CD14-positive monocyte (primary cell): ENCODE results near the gene CELSR1. TPM values are rescaled to one million over a fixed set of nuclear protein-coding genes. Genes with fewer than 3 reads are reported as not detected.

ENCODE experiments used
- DNase-seq, 3 donors: peaks; one replicate each; pipeline ENCODE4 v3.0.0-alpha.2; 2011 to 2022
- H2AFZ ChIP-seq: 2 replicates; pipeline ENCODE4 v1.6.0; 2012; ENCODE audit warnings: mild to moderate bottlenecking, low read depth, low read length, inconsistent platforms; ENCODE audit not compliant: insufficient read depth, poor library complexity, severe bottlenecking
- H3K27ac ChIP-seq, 2 donors: 1 replicate in 1 of 2; 2 replicates in 1 of 2; pipeline ENCODE4 v1.5.1; 2012 to 2013; ENCODE audit warnings: low read length in 2 of 2, control low read depth in 1 of 2, inconsistent platforms in 1 of 2, low read depth in 1 of 2, mild to moderate bottlenecking in 1 of 2
- H3K27me3 ChIP-seq, 2 donors: one replicate each; pipeline versions ENCODE4 v1.6.0 to v1.6.1; 2011 to 2013; ENCODE audit warnings: low read length in 2 of 2; ENCODE audit not compliant: control insufficient read depth in 2 of 2, insufficient read depth in 2 of 2
- H3K36me3 ChIP-seq, 2 donors: replicated peaks in 1 of 2; 1 replicate in 1 of 2; 2 replicates in 1 of 2; pipeline versions ENCODE4 v1.5.1 to v1.6.1; 2012 to 2013; ENCODE audit warnings: low read length in 2 of 2, control low read depth in 1 of 2, inconsistent platforms in 1 of 2, mild to moderate bottlenecking in 1 of 2; ENCODE audit not compliant: insufficient read depth in 2 of 2, control insufficient read depth in 1 of 2
- H3K4me1 ChIP-seq, 2 donors: 1 replicate in 1 of 2; 2 replicates in 1 of 2; pipeline versions ENCODE4 v1.5.1 to v1.6.1; 2012 to 2013; ENCODE audit warnings: low read length in 2 of 2, control low read depth in 1 of 2, inconsistent platforms in 1 of 2, mild to moderate bottlenecking in 1 of 2, moderate library complexity in 1 of 2; ENCODE audit not compliant: insufficient read depth in 2 of 2, control insufficient read depth in 1 of 2
- H3K4me2 ChIP-seq: replicated peaks from 2 replicates; pipeline ENCODE3; 2012; ENCODE audit warnings: low read length, moderate library complexity, mild to moderate bottlenecking; ENCODE audit not compliant: poor library complexity, severe bottlenecking; ENCODE audit errors: extremely low read depth
- H3K4me3 ChIP-seq, 3 experiments: fragments of 200-600 bp in 1 of 3; sonication (generic) in 1 of 3; replicated peaks in 1 of 3; 1 replicate in 2 of 3; 2 replicates in 1 of 3; pipeline ENCODE4 v1.5.1; 2011 to 2013; ENCODE audit warnings: low read length in 3 of 3, mild to moderate bottlenecking in 3 of 3, control low read depth in 2 of 3, low read depth in 2 of 3, inconsistent platforms in 1 of 3, moderate library complexity in 1 of 3
- H3K79me2 ChIP-seq: 2 replicates; pipeline ENCODE4 v1.6.0; 2012; ENCODE audit warnings: mild to moderate bottlenecking, control low read depth, inconsistent platforms, low read length, moderate library complexity; ENCODE audit not compliant: insufficient read depth
- H3K9ac ChIP-seq: 2 replicates; pipeline ENCODE4 v1.6.0; 2017; ENCODE audit warnings: low read length, mild to moderate bottlenecking; ENCODE audit not compliant: insufficient read depth, poor library complexity, severe bottlenecking
- H3K9me3 ChIP-seq, 2 donors: replicated peaks in 1 of 2; 1 replicate in 1 of 2; 2 replicates in 1 of 2; pipeline versions ENCODE4 v1.5.1 to v1.6.1; 2012 to 2013; ENCODE audit warnings: low read length in 2 of 2, control low read depth in 1 of 2; ENCODE audit not compliant: control insufficient read depth in 1 of 2, insufficient read depth in 1 of 2
- H4K20me1 ChIP-seq: 2 replicates; pipeline ENCODE4 v1.6.0; 2012; ENCODE audit warnings: mild to moderate bottlenecking, low read length, control low read depth, moderate library complexity; ENCODE audit not compliant: insufficient read depth
- H3K27ac Mint-ChIP-seq, 7 donors: one replicate each; pipeline ENCODE4 v1.8.0; 2020; ENCODE audit warnings: mild to moderate bottlenecking in 7 of 7, mixed read lengths in 7 of 7, moderate library complexity in 6 of 7, inconsistent platforms in 2 of 7
- H3K27me3 Mint-ChIP-seq, 3 donors: one replicate each; pipeline ENCODE4 v1.8.0; 2021 to 2022; ENCODE audit warnings: low read depth in 3 of 3, mild to moderate bottlenecking in 3 of 3, mixed read lengths in 3 of 3, moderate library complexity in 3 of 3, inconsistent platforms in 1 of 3
- H3K36me3 Mint-ChIP-seq, 2 donors: one replicate each; pipeline ENCODE4 v1.8.0; 2020; ENCODE audit warnings: mixed read lengths in 2 of 2, inconsistent platforms in 1 of 2, mild to moderate bottlenecking in 1 of 2
- H3K4me1 Mint-ChIP-seq: one replicate; pipeline ENCODE4 v1.8.0; 2020; ENCODE audit warnings: mild to moderate bottlenecking, mixed read lengths
- H3K4me3 Mint-ChIP-seq, 2 donors: one replicate each; pipeline ENCODE4 v1.8.0; 2020; ENCODE audit warnings: mild to moderate bottlenecking in 2 of 2, mixed read lengths in 2 of 2, moderate library complexity in 1 of 2
- H3K9me3 Mint-ChIP-seq, 7 donors: one replicate each; pipeline ENCODE4 v1.8.0; 2020 to 2022; ENCODE audit warnings: mixed read lengths in 7 of 7, mild to moderate bottlenecking in 6 of 7, moderate library complexity in 6 of 7, inconsistent platforms in 2 of 7
- WGBS: methylation state at CpG from one replicate; pipeline ENCODE4 v1.1.5; 2013; ENCODE audit warnings: missing lambda C conversion rate; ENCODE audit not compliant: insufficient coverage; 5-methylcytosine and 5-hydroxymethylcytosine counted together
- intact Hi-C, 2 donors: fragments of 100-400 bp; cut with micrococcal nuclease; formaldehyde crosslinking; loops; one replicate each; pipeline versions ENCODE4 v1.15.0 to v1.15.1; 2023
- polyA plus RNA-seq, 3 donors: library from polyadenylated mRNA; depleted of rRNA in 1 of 3; unstranded in 2 of 3; stranded (reverse) in 1 of 3; fragments of 300-500 nt in 2 of 3; fragments of >200 nt in 1 of 3; fragmentation: Illumina TruSeq in 2 of 3; gene quantifications; 1 replicate in 2 of 3; 2 replicates in 1 of 3; pipeline ENCODE4 v1.2.3, GENCODE V29; 2012 to 2021
- TF ChIP-seq, protein P1 (sequence below): fragments of 200-600 bp; IDR thresholded peaks from one replicate; pipeline ENCODE4 v1.8.0; 2022; ENCODE audit warnings: antibody characterized with exemption, mild to moderate bottlenecking

The CELSR1 gene
- polyA plus RNA-seq, 3 donors, result 0.16 TPM; not detected in 2

DNA sequence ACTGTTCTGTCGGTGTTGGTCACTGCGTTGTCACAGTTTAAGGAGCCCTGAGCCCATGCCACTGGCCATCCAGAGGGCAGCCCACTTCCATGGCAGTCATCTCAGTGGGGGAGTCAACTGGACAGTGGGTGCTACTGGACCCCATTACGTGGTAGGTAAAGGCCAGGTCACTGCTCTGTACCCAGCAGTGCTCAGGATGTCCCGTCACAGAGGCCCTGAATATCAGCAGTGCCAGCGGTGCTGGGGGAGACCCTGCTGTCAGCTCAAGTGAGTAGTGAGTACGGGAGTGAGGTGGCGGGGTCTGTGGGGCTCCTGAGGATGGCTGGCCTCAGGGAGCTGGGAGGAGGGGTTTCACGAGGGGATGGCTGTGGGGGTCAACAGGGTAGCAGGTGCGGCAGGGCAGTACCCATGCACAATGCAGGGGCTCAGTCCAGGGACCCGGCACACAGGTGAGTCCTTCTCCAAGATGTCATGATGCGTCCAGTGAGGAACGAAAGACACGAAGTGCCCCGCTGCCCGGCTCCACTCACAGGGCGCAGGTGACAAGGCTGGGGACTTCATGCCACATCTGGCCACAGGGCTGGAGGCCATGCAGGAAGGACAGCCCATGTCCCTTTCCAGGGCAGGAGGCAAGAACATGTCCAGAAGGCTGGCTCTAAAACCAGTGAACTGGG lies 27.9 kb downstream of the CELSR1 start:
- H3K79me2 ChIP-seq, result no peaks in the 10 kb centered on the region
- WGBS, result 84% methylated on average over 15 of the region's 16 CpGs
- H2AFZ ChIP-seq, result no peak overlapping the region
- Mint-ChIP-seq H3K27me3 (peaks cover 9 to 14% (median 11%) of the 10 kb centered on the region in 3 donors), H3K4me1 (no peaks in the 10 kb centered on the region), H3K27ac (no peak overlapping the region), H3K36me3 (no peaks in the 10 kb centered on the region), H3K4me3 (no peak overlapping the region), H3K9me3 (no peaks in the 10 kb centered on the region)
- no peak overlapping the region for H3K9ac ChIP-seq
- no peak overlapping the region for H3K4me3 ChIP-seq
- intact Hi-C loops, result no loop called here
- DNase-seq, result no peak
- H3K4me2 ChIP-seq, result no peak overlapping the region
- H3K4me1 ChIP-seq, result peaks cover 0 to 6% of the 10 kb centered on the region in 2 donors
- TF ChIP-seq, protein P1, sequence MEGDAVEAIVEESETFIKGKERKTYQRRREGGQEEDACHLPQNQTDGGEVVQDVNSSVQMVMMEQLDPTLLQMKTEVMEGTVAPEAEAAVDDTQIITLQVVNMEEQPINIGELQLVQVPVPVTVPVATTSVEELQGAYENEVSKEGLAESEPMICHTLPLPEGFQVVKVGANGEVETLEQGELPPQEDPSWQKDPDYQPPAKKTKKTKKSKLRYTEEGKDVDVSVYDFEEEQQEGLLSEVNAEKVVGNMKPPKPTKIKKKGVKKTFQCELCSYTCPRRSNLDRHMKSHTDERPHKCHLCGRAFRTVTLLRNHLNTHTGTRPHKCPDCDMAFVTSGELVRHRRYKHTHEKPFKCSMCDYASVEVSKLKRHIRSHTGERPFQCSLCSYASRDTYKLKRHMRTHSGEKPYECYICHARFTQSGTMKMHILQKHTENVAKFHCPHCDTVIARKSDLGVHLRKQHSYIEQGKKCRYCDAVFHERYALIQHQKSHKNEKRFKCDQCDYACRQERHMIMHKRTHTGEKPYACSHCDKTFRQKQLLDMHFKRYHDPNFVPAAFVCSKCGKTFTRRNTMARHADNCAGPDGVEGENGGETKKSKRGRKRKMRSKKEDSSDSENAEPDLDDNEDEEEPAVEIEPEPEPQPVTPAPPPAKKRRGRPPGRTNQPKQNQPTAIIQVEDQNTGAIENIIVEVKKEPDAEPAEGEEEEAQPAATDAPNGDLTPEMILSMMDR, result no peak
- H3K27me3 ChIP-seq, result peaks cover 0 to 2% of the 10 kb centered on the region in 2 donors
- no peaks in the 10 kb centered on the region for H4K20me1 ChIP-seq
- H3K36me3 ChIP-seq, result no peaks in the 10 kb centered on the region
- no peaks in the 10 kb centered on the region for H3K9me3 ChIP-seq
- no peak overlapping the region for H3K27ac ChIP-seq

DNA sequence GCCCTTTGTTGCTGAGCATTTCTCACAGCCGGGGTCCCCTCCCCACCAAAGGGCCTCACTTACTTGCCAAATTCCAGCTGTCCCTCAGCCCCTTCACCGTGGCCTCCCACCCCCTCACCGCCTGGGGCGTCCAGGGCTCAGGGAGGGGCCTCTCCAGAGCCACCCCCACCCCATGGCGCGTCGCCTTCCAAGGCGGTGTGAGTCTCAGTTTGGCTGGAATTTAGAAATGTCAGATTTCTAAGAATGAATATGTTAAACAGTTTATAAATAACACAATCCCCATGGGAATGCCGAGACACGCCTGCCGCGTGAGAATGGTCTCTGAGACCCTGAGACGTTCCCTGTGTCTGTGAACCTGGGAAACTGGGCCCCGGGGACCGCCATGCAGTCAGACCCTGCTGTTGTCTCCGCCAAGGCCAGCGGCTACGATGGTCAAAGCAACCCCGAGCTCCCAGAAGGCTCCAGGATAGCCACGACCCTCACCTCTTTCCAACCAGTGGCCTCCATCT lies 28.9 kb downstream of the CELSR1 start:
- Histone ChIP-seq H3K79me2 (no peaks in the 10 kb centered on the region), H4K20me1 (no peaks in the 10 kb centered on the region), H3K27me3 (peaks cover 0 to 2% of the 10 kb centered on the region in 2 donors), H3K27ac (no peak overlapping the region), H2AFZ (no peak overlapping the region), H3K4me1 (peaks cover 0 to 6% of the 10 kb centered on the region in 2 donors), H3K4me3 (no peak overlapping the region), H3K9me3 (no peaks in the 10 kb centered on the region), H3K9ac (no peak overlapping the region), H3K4me2 (no peak overlapping the region), H3K36me3 (no peaks in the 10 kb centered on the region)
- H3K27ac Mint-ChIP-seq, result no peak overlapping the region
- H3K36me3 Mint-ChIP-seq, result no peaks in the 10 kb centered on the region
- TF ChIP-seq, protein P1, result no peak
- intact Hi-C loops, result no loop called here
- H3K4me3 Mint-ChIP-seq, result no peak overlapping the region
- H3K4me1 Mint-ChIP-seq, result no peaks in the 10 kb centered on the region
- no peak for DNase-seq
- 96% methylated on average over 12 of the region's 20 CpGs for WGBS
- no peaks in the 10 kb centered on the region for H3K9me3 Mint-ChIP-seq
- peaks cover 13 to 20% (median 16%) of the 10 kb centered on the region in 3 donors for H3K27me3 Mint-ChIP-seq
